Ascending aorta (tissue), 2 donors: Measurements from ENCODE around the gene CASZ1. TPM values are rescaled to one million over a fixed set of nuclear protein-coding genes. Genes with fewer than 3 reads are reported as not detected.

Source experiments
- DNase-seq, 2 donors: peaks; one replicate each; pipeline ENCODE4 v3.0.0-alpha.2; 2019; ENCODE audit warnings: low spot score in 2 of 2
- H3K27ac ChIP-seq, 2 donors: fragments of 200-600 bp; sonication (generic); one replicate each; pipeline ENCODE4 v1.5.1; 2016 to 2017; ENCODE audit warnings: mild to moderate bottlenecking in 1 of 2
- H3K27me3 ChIP-seq: fragments of 200-600 bp; sonication (generic); one replicate; pipeline ENCODE4 v1.5.1; 2017
- H3K36me3 ChIP-seq, 2 donors: fragments of 200-600 bp; sonication (generic); one replicate each; pipeline ENCODE4 v1.5.1; 2016
- H3K4me1 ChIP-seq, 2 donors: fragments of 200-600 bp; sonication (generic); one replicate each; pipeline ENCODE4 v1.5.1; 2016 to 2017; ENCODE audit warnings: mild to moderate bottlenecking in 1 of 2
- H3K4me3 ChIP-seq, 2 donors: fragments of 200-600 bp; sonication (generic); one replicate each; pipeline ENCODE4 v1.5.1; 2016 to 2017; ENCODE audit warnings: mild to moderate bottlenecking in 1 of 2
- H3K9me3 ChIP-seq, 2 donors: fragments of 200-600 bp; sonication (generic); one replicate each; pipeline ENCODE4 v1.5.1; 2016
- intact Hi-C: fragments of 100-400 bp; cut with DNase I; formaldehyde crosslinking; loops from one replicate; pipeline ENCODE4 v1.15.1; 2023
- total RNA-seq: library from RNA; depleted of rRNA; stranded (reverse); fragments of >200 nt; gene quantifications from one replicate; pipeline ENCODE4 v1.1.0, GENCODE V29; 2016
- TF ChIP-seq, protein P1 (sequence below), 3 experiments: fragments of 200-600 bp in 2 of 3; fragments of 450-650 bp in 1 of 3; sonication (generic) in 2 of 3; IDR thresholded peaks; one replicate each; pipeline ENCODE4 v1.5.1; 2016 to 2019; ENCODE audit warnings: antibody characterized with exemption in 3 of 3, mild to moderate bottlenecking in 1 of 3, moderate library complexity in 1 of 3

CASZ1 gene
- total RNA-seq, 1 donor from 2014 or later, result 25.8 TPM

DNA sequence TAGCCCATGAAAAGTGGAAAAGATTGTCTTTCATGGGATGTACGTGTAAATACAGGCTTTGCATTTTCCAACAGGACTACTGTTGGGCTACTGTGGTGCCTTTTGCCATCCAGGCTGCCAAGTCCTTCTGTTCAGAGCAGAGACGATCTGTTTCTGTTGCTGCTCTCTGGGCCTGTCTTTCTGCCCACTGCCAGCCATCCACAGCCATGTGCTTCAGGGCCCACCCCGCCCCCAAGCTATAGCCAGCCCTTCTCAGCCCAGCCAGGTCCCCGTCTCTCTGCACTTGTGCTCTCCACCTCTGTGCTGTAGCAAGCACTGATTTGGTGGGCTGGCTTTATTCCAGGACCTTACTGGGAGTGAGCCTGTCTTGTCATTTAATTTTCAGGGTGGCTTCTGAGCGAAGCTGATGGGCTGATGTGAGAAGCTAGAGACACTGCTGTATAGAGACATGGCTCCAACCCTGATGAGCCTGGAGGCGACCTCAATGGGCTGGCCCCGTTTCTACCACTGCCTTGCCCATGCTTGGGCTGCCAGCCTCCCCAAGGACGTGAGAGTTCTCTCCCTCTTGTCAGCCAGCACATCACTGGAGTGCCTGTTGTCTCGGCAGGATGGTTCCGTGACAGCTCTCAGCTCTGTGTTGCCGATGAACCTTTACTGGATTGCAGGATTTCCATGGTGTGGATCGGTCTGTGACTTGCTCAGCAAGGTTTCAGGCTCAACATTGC is 183.8 kb downstream of the CASZ1 start:
- TF ChIP-seq, protein P1, sequence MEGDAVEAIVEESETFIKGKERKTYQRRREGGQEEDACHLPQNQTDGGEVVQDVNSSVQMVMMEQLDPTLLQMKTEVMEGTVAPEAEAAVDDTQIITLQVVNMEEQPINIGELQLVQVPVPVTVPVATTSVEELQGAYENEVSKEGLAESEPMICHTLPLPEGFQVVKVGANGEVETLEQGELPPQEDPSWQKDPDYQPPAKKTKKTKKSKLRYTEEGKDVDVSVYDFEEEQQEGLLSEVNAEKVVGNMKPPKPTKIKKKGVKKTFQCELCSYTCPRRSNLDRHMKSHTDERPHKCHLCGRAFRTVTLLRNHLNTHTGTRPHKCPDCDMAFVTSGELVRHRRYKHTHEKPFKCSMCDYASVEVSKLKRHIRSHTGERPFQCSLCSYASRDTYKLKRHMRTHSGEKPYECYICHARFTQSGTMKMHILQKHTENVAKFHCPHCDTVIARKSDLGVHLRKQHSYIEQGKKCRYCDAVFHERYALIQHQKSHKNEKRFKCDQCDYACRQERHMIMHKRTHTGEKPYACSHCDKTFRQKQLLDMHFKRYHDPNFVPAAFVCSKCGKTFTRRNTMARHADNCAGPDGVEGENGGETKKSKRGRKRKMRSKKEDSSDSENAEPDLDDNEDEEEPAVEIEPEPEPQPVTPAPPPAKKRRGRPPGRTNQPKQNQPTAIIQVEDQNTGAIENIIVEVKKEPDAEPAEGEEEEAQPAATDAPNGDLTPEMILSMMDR (IDR thresholded peaks at IDR 0.05), result no peak
- H3K9me3 ChIP-seq, result no peaks in the 10 kb centered on the region
- intact Hi-C loops, result no loop called here
- H3K27ac ChIP-seq, result no peak overlapping the region
- no peaks in the 10 kb centered on the region for H3K4me1 ChIP-seq
- H3K4me3 ChIP-seq, result no peak overlapping the region
- H3K27me3 ChIP-seq, result no peaks in the 10 kb centered on the region
- H3K36me3 ChIP-seq, result no peaks in the 10 kb centered on the region
- DNase-seq, result no peak

DNA sequence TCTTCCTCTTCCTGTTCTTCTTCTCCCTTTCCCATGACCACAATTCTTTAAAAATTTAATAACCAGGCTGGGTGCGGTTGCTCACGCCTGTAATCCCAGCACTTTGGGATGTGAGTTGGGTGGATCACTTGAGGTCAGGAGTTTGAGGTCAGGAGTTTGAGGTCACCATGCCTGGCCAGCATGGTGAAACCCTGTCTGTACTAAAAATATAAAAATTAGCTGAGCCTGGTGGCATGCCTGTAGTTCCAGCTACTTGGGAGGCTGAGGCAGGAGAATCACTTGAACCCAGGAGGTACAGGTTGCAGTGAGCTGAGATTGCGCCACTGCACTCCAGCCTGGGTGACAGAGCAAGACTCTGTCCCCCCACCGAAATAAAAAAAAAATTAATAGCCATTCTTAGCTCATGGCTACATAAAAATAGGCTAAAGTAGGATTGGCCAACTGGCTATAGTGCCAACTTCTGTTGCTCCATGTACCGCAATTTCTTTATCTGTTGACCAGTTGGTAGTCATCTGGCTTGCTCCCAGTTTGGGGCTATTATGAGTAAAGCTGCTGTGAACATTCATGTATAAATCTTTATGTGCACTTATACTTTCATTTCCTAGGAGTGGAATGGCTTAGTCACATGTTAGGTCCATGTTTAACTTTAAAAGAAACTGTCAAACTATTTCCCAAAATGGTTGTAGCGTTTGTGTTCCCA is 185.4 kb downstream of the CASZ1 start:
- intact Hi-C loops, result no loop called here
- H3K36me3 ChIP-seq, result no peaks in the 10 kb centered on the region
- no peak for DNase-seq
- no peaks in the 10 kb centered on the region for H3K4me1 ChIP-seq
- TF ChIP-seq, protein P1 (IDR thresholded peaks at IDR 0.05), result no peak
- no peak overlapping the region for H3K4me3 ChIP-seq
- H3K27me3 ChIP-seq, result no peaks in the 10 kb centered on the region
- no peak overlapping the region for H3K27ac ChIP-seq
- no peaks in the 10 kb centered on the region for H3K9me3 ChIP-seq

DNA sequence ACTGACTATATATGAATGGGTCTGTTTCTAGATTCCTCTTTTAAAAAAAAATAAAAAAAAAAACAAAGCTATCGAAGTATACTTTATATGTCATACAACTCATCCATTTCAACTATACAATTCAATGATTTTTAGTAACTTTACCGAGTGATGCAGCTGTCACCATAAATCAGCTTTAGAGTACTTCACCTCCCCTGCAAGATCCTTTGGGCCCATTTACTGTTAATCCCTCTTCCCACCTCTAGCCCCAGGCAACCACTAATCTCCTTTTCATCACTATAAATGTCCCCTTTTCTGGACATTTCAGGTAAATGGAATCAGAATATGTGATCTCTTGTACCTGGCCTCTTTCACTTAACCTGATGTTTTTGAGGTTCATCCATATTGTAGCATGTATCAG is 187.8 kb downstream of the CASZ1 start:
- intact Hi-C loops, result no loop called here
- Histone ChIP-seq H3K36me3 (no peaks in the 10 kb centered on the region), H3K9me3 (no peaks in the 10 kb centered on the region), H3K4me1 (no peaks in the 10 kb centered on the region), H3K27ac (no peak overlapping the region), H3K4me3 (no peak overlapping the region), H3K27me3 (no peaks in the 10 kb centered on the region)
- no peak for DNase-seq
- TF ChIP-seq, protein P1 (IDR thresholded peaks at IDR 0.05), result no peak

DNA sequence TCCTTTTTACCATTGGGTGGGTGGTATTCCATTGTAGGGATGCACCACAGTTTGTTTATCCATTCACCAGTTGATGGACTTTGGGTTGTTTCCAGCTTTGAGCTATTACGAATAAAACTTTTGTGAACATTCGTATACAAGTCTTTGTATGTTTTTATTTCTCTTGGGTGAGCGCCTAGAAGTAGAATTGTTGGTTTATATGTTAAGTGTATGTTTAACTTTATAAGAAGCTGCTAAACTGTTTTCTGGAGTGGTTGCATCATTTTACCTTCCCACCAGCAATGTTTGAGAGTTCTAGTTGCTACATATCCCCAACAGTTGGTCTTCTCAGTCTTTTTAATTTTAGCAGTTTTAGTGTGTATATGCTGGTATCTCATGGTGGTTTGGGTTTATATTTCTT is 189.2 kb downstream of the CASZ1 start:
- TF ChIP-seq, protein P1 (IDR thresholded peaks at IDR 0.05), result no peak
- Histone ChIP-seq H3K4me1 (no peaks in the 10 kb centered on the region), H3K36me3 (no peaks in the 10 kb centered on the region), H3K4me3 (no peak overlapping the region), H3K9me3 (no peaks in the 10 kb centered on the region), H3K27me3 (no peaks in the 10 kb centered on the region), H3K27ac (no peak overlapping the region)
- intact Hi-C loops, result no loop called here
- no peak for DNase-seq

DNA sequence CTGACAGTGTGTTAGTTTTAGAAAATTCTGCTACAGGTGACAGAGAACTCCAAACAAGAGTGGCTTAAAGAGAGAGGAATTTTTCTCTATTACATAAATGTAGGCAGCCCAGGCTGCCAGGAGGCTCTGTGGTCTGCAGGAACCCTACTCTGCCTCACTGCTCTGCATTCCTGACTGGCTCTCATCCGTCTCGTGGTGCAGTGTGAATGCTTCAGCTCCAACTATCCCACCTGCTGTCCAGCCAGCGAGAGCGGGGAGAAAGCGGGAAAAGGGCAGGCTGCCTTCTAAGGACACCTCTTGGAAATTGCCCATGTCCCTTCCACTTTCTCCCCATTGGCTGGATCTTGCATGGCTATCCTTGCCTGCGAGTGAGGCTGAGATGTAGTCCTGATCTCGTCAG is 190.4 kb downstream of the CASZ1 start:
- no peak for DNase-seq
- intact Hi-C loops, result no loop called here
- peaks cover 4 to 5% of the 10 kb centered on the region in 2 donors for H3K36me3 ChIP-seq
- H3K4me3 ChIP-seq, result no peak overlapping the region
- no peaks in the 10 kb centered on the region for H3K9me3 ChIP-seq
- no peaks in the 10 kb centered on the region for H3K4me1 ChIP-seq
- no peaks in the 10 kb centered on the region for H3K27me3 ChIP-seq
- TF ChIP-seq, protein P1 (IDR thresholded peaks at IDR 0.05), result no peak
- H3K27ac ChIP-seq, result no peak overlapping the region
